Measurements from ENCODE around the gene FXYD5.

Gene FXYD5

DNA sequence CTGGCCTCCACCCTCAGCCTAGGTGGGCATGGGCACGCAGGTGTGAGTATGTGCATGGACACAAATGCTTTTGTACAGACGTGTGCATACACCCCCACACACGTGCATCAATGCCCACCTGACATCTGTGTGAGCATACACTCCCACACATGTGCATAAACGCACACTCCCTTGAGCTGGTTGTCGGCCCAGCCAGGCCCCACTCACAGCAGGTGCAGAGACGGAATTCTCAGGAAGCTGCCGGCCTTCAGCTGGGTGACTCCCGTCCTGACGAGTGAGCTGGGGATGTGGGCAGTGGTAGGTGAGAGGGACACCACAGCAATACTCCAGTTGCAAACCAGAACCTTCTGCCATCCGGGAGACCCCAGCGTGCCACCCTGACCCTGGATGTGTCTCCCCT is 20.7 kb upstream of the FXYD5 start:
- in situ Hi-C loops (cut with HindIII; ENCODE audit: low pct_ligation_motif_present, low pct_unique_long_range_greater_than_20kb, low sequenced_read_pairs): no loop called here
- DNase-seq: no peak

DNA sequence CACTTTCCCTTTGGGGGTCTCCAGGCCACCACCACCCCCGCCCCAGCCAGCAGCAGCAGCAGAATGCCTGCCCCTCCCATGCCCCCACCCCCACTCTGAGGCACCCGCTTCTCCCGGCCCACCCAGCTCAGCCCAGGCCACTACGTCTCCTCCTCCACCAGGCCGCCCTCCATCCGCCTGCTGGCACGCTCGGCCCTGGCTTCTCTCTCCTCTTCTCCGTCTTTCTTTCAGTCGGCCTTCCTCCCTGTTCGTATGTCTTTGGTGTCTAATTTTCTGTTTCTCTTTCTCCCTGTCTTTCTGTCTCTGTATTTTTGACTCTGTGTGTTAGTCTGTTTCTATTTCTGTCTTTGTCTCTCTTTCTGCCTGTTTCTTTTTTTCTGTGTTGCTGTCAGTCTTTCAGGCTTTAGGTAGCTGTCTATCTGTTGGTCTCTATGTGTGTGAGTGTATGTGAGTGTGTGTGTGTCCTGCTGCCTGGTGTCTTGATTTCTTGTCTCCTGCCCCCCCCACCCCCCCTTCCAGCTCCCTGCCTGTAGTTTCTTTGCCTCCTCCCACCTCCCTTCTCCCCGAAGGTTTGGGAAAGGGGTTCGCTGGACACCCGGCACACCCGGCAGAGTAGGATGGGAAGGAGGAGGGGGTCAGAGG is 19.8 kb upstream of the FXYD5 start, which contains the start of gene LGI4:
Gene LGI4 (minus strand): TSS at position 459 of the 642 bp plus-strand sequence. CDS start 379 bp downstream, at position 80.
- in situ Hi-C loops (cut with HindIII; ENCODE audit: low pct_ligation_motif_present, low pct_unique_long_range_greater_than_20kb, low sequenced_read_pairs): no loop called here
- no peak for DNase-seq

DNA sequence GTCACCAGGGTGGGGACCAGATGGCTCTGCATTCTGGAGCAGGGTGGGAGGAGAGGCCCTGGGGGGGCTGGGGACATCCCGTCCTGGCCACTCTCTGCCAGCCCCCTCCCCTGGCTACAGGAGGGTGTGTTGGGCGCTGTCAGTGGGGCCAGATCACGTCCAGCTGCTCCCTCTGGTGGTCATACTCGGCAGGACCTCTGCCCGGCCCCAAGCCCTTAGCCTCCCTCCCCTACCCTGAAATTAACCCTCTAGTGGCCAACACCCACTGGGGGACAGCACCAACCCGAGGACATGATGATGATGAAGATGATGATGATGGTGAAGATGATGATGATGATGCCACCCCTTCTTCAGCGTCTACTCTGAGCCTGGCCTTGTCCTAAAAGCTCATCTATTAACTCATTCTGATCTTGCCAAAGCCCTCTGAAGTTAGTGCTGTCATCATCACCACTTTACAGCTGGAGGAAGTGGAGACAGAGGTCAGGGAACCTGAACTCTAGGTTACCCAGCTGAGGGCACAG is 19.1 kb upstream of the FXYD5 start:
- DNase-seq: peak; percentile 56
- in situ Hi-C loops (cut with HindIII; ENCODE audit: low pct_ligation_motif_present, low pct_unique_long_range_greater_than_20kb, low sequenced_read_pairs): no loop called here

DNA sequence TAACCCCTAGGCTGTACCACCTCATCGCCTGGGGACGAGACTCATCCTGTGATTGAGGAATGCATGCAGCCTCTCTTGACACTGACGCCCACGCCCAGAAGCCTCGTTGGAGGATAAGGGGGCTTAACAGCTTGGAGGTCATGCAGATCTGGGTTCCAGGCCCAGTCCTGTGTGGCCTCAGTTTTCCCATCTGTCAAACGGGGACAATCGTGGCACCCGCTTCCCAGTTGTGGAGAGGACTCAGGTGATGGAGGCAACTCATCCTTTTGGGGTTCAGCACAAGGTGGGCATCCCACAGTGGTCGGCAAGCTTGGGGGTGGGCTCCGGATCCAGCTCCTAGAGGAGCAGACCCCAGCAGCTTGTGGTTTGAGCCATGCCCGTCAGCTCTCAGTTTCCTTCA is 18.3 kb upstream of the FXYD5 start:
- in situ Hi-C loops (cut with HindIII; ENCODE audit: low pct_ligation_motif_present, low pct_unique_long_range_greater_than_20kb, low sequenced_read_pairs): no loop called here
- DNase-seq: no peak

DNA sequence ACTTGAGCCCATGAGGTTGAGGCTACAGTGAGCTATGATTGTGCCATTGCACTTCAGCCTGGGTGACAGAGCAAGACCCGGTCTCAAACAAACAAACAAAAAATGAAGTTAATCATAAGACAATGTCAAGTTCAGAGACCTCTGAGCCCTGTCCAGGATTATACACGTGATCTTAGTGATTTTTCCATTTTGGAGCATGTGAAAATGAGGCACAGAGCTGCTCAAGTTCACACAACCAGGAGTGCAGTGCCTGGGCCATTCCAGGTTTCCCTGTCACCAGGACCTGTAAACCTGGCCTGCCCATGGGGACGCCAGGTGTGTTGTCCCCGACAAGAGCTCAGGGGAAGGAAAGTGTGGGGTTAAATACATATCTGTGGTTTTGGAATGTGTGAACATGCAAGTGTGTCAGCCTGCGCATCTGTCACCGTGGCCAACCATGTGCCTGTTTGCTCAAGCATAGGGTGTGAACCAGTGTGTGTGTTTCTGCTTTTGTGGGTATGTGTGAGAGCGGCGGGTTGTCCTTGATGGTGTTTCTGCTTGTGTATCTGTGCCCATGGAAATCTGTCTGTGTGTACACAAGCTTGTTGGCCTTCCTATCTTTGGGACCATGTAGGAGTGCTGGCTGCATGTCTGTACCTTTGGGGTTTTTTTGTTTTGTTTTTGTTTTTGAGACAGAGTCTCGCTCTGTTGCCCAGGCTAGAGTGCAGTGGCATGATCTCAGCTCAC is 17.4 kb upstream of the FXYD5 start:
- in situ Hi-C loops (cut with HindIII; ENCODE audit: low pct_ligation_motif_present, low pct_unique_long_range_greater_than_20kb, low sequenced_read_pairs): no loop called here
- DNase-seq: no peak

DNA sequence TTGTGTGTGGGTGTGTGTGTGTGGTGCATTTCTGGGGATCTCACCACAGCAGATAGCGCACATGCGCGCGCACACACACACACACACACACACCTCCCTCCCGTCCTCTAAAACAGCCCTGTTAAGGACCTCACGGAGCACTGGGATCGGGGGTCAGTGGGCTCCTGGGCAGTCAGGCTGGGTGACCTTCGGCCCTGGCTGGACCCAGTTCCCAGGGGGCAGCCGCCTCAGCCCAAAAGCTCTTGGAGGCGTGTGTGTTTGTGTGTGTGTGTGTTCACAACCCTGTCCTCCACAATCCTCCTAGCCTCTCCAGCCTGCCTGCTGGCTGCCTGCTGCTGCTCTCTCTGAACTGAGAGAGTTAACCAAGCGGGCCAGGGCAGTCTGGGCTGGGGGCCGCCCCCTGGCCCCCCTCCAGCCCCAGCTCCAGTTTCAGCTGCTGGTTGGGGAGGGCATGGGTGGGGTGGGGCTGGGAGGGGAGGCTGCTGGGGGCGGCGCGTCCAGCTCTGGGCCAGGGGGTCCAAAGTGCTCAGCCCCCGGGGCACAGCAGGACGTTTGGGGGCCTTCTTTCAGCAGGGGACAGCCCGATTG is 16.1 kb upstream of the FXYD5 start, which contains the start of gene FXYD1:
Gene FXYD1 (plus strand): TSS at position 520 of the 588 bp plus-strand sequence. CDS start 1,256 bp downstream, outside the sequence.
- in situ Hi-C loops (cut with HindIII; ENCODE audit: low pct_ligation_motif_present, low pct_unique_long_range_greater_than_20kb, low sequenced_read_pairs): no loop called here
- DNase-seq: no peak

DNA sequence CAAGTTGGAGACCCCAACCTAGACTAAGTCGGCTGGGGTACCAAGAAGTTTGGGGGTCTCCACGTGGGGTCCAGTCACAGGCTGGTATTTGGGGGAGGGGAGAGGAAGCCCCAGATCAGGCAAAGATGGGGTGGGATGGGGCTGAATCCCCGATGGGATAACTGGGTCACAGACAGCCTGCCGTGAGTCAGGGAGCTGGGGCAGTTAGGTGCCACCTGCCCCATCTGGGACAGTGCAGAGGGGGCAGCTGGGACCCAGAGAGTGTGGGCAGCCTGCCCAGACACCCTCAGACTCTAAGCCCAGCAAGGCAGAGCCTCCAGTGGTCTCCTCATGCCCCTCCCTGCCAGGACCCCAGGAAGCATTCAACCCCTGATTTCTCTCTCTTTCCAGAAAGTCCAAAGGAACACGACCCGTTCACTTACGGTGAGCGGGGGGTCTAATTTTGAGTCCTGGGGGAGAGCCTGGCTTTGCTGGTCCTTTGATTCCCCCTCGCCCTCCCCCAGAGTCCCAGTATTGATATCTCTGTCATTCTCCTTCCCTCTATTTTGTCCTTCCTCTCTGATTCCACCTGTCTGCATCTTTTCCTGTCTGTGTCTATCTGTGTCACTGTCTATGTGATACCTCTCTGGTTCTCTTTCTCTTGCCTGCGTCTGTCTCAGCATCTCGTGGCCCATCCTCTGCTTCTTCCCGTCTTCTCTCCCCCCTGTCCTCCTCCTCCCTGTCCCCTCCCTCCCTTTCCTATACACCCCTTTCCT is 14.2 kb upstream of the FXYD5 start:
- in situ Hi-C loops (cut with HindIII; ENCODE audit: low pct_ligation_motif_present, low pct_unique_long_range_greater_than_20kb, low sequenced_read_pairs): no loop called here
- DNase-seq: no peak

DNA sequence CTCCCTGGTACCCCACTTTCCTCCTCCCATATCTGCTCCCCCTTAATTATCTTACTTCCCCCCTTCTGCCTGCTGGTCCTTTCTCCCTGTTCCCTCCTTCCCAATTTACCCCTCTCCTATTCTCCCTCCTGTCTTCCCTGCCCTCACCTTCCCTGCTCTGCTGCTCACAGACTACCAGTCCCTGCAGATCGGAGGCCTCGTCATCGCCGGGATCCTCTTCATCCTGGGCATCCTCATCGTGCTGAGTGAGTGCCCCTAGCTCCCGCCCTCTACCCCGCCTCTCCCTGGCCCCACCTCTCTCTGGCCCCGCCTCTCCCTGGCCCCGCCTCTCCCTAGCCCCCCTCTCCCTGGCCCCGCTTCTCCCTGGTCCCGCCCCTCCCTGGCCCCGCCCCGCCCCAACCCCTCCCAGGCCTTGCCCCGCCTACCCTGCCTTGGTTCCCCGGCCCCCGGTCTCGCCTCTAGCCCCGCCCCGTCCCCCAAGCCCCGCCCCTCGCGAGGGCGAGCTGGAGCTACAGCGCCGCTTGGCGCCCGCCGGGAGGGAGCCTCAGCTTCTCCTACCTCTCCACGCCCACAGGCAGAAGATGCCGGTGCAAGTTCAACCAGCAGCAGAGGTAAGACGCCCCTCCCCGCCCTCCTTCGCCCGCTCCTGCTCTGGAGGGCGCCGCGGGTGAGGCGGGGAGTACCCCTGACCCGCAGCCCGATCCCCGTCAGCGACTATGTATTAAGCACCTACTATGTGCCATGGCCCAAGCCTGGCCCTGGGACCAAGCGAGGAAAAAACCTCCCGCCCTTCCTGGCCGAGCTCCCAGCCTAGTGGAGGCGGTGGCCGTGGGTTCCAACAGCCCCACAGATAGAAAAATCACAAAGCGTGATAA is 13.3 kb upstream of the FXYD5 start:
- in situ Hi-C loops (cut with HindIII; ENCODE audit: low pct_ligation_motif_present, low pct_unique_long_range_greater_than_20kb, low sequenced_read_pairs): no loop called here
- DNase-seq: peak; percentile 86

DNA sequence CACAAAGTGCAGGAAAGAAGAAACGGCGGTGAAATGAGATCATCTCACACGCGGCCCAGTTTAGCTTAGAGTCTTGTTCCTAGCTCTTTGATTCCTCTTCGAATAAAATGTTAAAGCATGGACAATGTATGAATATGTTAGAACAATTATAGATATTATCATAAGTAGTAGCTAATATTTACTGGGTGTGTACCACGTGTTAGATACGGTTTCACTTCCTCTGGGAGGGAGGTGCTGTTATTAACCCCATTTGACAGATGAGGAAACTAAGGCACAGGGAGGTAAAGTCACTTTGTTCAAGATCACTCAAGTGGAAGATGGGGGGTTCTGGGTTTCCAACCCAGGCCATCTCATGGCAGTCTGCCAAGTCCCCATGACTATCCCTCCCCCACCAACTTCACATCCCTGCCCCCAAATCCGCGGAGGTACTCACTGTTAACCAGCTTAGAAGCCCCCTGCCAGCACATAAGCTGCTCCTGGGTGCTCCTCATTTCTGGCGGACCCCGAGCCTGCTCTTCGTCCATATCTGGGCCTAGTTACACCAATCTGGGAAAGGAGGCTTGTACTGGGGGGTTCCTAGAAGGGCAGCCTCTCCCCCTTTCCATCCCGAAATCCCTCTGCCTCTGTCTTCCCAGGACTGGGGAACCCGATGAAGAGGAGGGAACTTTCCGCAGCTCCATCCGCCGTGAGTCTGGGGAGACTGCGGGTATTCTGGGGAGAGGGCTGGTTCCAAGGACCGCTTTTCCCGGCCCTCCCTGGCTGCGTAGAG is 12.5 kb upstream of the FXYD5 start:
- peak; percentile 9 for DNase-seq
- in situ Hi-C loops (cut with HindIII; ENCODE audit: low pct_ligation_motif_present, low pct_unique_long_range_greater_than_20kb, low sequenced_read_pairs): no loop called here

DNA sequence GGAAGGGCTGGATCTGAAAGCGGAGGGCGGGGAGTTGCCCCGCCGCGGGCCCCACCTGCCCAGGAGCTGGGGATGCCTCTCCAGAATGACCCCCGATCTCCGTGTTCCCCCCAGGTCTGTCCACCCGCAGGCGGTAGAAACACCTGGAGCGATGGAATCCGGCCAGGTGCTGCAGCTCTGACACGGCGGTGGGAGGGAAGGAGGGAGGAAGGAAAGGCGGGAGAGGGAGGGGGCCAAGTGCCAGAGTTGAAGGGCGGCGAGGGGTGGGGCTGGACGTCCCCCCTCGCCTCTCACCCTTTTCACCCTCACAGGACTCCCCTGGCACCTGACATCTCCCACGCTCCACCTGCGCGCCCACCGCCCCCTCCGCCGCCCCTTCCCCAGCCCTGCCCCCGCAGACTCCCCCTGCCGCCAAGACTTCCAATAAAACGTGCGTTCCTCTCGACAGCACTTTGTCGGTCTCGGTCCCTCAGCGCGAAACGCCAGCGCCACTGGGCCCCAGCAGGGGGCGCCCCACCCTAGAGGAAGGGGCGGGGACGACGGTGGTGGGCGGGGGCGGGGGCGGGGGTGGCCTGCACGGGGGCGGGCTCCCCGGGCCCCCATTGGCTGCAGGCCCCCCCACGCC is 11.8 kb upstream of the FXYD5 start:
- in situ Hi-C loops (cut with HindIII; ENCODE audit: low pct_ligation_motif_present, low pct_unique_long_range_greater_than_20kb, low sequenced_read_pairs): no loop called here
- peak; percentile 59 for DNase-seq

DNA sequence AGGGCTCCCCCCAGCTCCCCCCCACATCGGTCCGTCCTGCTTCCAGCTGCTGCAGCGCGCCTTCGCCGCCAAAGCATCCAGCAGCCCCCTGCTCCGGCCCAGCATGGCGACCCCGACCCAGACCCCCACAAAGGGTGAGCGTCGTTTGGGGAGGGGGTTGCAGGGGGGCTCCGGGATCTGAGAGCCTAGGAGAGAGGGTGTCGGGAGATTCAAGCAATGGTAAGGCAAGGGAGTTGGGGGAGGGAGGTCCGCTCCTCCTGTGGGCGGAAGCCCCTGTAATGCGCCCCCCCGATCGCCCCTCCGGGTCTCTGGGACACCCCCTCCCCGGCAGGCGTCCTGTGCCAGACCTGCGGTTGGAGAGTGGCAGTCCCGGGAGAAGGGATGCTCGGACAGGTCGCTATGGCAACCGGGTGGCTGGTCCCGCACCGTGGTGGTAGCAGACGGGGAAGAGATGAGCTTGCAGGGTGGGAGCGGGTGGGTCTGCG is 11.3 kb upstream of the FXYD5 start, which contains the start of gene FXYD7:
Gene FXYD7 (plus strand): TSS at position 25 of the 485 bp plus-strand sequence. CDS start 79 bp downstream, at position 104.
- in situ Hi-C loops (cut with HindIII; ENCODE audit: low pct_ligation_motif_present, low pct_unique_long_range_greater_than_20kb, low sequenced_read_pairs): no loop called here
- DNase-seq: no peak

DNA sequence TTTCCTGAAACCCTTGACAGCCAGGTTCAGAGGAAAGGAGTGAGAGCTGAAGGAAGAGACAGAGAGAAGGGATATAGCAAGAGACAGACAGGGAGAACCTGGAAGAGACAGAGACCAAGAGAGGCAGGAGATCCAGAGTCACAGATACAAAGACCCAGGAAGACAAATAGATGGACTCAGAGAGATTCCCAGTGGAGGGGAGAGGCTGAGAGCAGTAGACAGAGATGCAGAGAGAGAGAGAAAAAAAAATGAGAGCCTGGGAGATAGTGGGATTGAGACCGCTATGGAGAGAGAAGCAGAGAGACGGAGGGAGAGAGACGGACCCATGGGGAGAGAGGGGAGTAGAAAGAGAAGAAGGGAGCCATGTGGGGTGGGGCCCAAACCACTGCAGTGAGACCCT is 10.7 kb upstream of the FXYD5 start:
- in situ Hi-C loops (cut with HindIII; ENCODE audit: low pct_ligation_motif_present, low pct_unique_long_range_greater_than_20kb, low sequenced_read_pairs): no loop called here
- no peak for DNase-seq

DNA sequence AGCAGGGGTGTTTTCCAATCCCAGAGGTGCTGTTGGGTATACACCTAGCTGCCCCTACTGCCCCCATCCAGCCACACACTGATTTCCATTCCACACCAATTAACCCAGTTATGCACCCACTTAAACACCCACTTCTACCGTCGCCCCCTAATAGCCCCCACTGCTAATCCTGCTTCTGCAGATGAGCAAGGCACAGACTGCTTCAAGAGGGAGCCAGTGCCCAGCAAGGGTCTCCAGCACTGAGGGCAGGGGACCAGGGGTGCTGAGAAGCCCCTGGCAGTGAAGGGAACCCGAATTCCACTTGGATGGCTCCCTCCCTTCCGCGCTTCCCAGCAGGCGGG is 10.3 kb upstream of the FXYD5 start:
- no peak for DNase-seq

DNA sequence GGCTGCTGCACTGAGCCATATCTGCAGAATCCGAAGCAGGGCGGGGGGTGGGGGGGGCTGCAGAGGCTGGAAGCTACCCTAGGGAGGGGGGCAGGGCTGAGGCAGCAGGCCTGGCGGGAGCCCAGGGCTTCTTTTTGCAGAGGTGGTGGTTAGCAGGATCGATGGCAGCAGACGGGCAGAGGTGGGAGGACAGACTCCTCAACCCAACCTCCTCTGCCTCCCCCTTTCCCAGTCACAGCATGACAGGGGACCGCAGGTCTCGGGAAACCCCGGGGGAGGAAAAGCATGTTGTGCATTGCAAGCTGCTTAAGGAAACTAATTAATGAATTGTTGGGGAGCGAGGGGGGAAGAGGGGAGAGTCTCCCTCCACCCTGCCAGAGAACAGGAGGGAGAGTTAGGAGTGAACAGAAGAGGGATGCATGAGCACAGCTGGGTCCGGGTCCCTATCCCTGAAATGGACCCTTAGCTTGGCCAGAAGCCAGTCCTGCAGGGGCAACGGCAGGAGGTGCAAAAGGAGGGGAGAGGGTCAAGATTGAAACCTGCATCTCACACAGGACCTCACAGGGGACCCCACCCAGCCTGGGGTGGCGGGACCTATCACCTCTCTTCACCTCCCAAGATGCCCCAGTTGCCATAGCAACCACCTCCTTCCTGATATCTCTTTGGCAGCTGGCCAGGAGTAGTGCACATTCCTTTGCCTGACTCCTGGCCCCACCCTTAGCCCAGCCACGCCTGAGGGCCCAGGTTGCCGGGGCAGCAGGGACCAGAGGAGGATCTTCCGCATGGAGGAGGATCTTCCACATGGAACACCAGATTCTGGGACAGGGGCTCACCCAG is 9.7 kb upstream of the FXYD5 start:
- in situ Hi-C loops (cut with HindIII; ENCODE audit: low pct_ligation_motif_present, low pct_unique_long_range_greater_than_20kb, low sequenced_read_pairs): no loop called here
- DNase-seq: peak; percentile 41

More for the DNA sequence above, 10.3 kb upstream of the FXYD5 start:
- in situ Hi-C loops (cut with HindIII; ENCODE audit: low pct_ligation_motif_present, low pct_unique_long_range_greater_than_20kb, low sequenced_read_pairs): no loop called here

DNA sequence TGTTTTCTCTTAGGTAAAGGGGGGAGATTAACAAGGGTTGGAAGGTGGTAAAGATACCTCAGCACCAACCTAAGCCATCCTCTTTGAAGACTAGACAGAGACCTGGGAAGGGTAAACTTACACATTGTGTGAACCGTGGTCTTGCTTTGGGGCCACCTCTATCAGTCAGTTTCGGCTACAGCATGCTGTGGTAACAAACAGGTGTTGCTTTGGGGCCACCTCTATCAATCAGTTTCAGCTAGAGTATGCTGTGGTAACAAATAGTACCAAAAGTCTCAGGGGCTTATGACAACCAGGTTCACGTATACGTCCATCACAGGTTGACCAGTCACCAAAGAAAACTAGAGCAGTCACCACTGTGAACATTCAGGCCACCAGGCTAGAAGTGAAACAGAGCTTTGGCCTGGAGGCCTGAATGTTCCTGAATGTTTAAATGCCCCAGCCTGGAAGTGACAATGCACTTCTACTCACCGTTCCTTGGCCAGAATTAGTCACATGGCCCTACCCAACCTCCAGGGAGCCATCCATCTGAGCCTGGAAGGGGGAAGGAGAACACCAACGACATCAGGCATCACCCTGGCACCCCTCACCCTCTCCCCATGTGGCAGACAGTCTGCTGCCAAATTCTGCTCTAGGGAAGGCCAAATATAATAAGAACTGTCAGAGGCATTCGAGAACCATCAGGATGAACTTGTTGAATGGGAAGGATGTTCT is 7.6 kb upstream of the FXYD5 start:
- DNase-seq: no peak
- in situ Hi-C loops (cut with HindIII; ENCODE audit: low pct_ligation_motif_present, low pct_unique_long_range_greater_than_20kb, low sequenced_read_pairs): no loop called here
